ENCODE measurements around the gene RIC3. TPM values are rescaled to one million over a fixed set of nuclear protein-coding genes. Genes with fewer than 3 reads are reported as not detected.

RIC3 gene
- total and polyA plus RNA-seq, 12 donors = 4.7 to 17.0 (median 12.5) TPM

- DNase-seq (no peak), ATAC-seq (peak in 1 of 8 donors; percentile 20)
- Histone ChIP-seq H3K9me3 (no peaks in the 10 kb centered on the region), H3K36me3 (peaks cover 0 to 54% (median 8%) of the 10 kb centered on the region in 9 donors), H3K4me3 (no peak overlapping the region), H3K27ac (no peak overlapping the region), H3K4me1 (peaks cover 0 to 32% (median 6%) of the 10 kb centered on the region in 9 donors), H3K27me3 (no peaks in the 10 kb centered on the region)
- WGBS, 2 donors = 79 to 86% methylated on average over 4 of the region's 4 CpGs
- intact Hi-C loops (cut with DNase I) = loop anchor here in 2 of 10 donors (10.0 kb wide), 1 partner anchor 210 kb away; no protein-coding TSS in a partner anchor
- TF ChIP-seq CTCF (IDR thresholded peaks at IDR 0.05) = no peak
Observed at GRCh38 chr11:8105133-8105532, 63.7 kb downstream of the RIC3 start.

- Histone ChIP-seq H3K27me3 (no peaks in the 10 kb centered on the region), H3K4me3 (no peak overlapping the region), H3K4me1 (peaks cover 0 to 32% (median 6%) of the 10 kb centered on the region in 9 donors), H3K36me3 (peaks cover 0 to 62% (median 8%) of the 10 kb centered on the region in 9 donors), H3K9me3 (no peaks in the 10 kb centered on the region), H3K27ac (no peak overlapping the region)
- TF ChIP-seq CTCF (IDR thresholded peaks at IDR 0.05) = no peak
- WGBS, 2 donors = 97 to 100% methylated on average over 2 of the region's 2 CpGs
- intact Hi-C loops (cut with DNase I) = loop anchor here in 2 of 10 donors (10.0 kb wide), 1 partner anchor 209 kb away; no protein-coding TSS in a partner anchor
- no peak for DNase-seq
- no peak for ATAC-seq
Observed at GRCh38 chr11:8103909-8104308, 64.9 kb downstream of the RIC3 start.

GRCh38 chr11:8102965-8103364 is 65.9 kb downstream of the RIC3 start:
- ATAC-seq = no peak
- no peak overlapping the region for H3K27ac ChIP-seq
- TF ChIP-seq CTCF (IDR thresholded peaks at IDR 0.05) = no peak
- peaks cover 0 to 68% (median 8%) of the 10 kb centered on the region in 9 donors for H3K36me3 ChIP-seq
- no peaks in the 10 kb centered on the region for H3K9me3 ChIP-seq
- no peak for DNase-seq
- H3K27me3 ChIP-seq = no peaks in the 10 kb centered on the region
- intact Hi-C loops (cut with DNase I) = loop anchor here in 2 of 10 donors (10.0 kb wide), 1 partner anchor 208 kb away; no protein-coding TSS in a partner anchor
- H3K4me1 ChIP-seq = peaks cover 0 to 24% (median 6%) of the 10 kb centered on the region in 9 donors
- 81 to 89% methylated on average over 7 of the region's 7 CpGs for whole genome bisulfite sequencing, 2 donors
- H3K4me3 ChIP-seq = no peak overlapping the region

- Histone ChIP-seq H3K9me3 (no peaks in the 10 kb centered on the region), H3K4me3 (no peak overlapping the region), H3K27ac (no peak overlapping the region), H3K27me3 (no peaks in the 10 kb centered on the region), H3K36me3 (peaks cover 0 to 70% (median 8%) of the 10 kb centered on the region in 9 donors), H3K4me1 (peaks cover 0 to 24% (median 6%) of the 10 kb centered on the region in 9 donors)
- TF ChIP-seq CTCF (IDR thresholded peaks at IDR 0.05) = no peak
- ATAC-seq = no peak
- DNase-seq = no peak
- intact Hi-C loops (cut with DNase I) = loop anchor here in 2 of 10 donors (10.0 kb wide), 1 partner anchor 208 kb away; no protein-coding TSS in a partner anchor
Observed at GRCh38 chr11:8102296-8102915, 66.4 kb downstream of the RIC3 start.
